GM21717 (cell line): ENCODE measurements around the gene AQP9.

Experiments
- ATAC-seq: cut with Tn5 transposase; IDR thresholded peaks from one replicate; pipeline ENCODE4 v1.9.1; 2021; ENCODE audit warnings: mild to moderate bottlenecking, moderate library complexity; ENCODE audit not compliant: unreplicated experiment

The AQP9 gene

GRCh38 chr15:58139276-58139988 is 1.3 kb downstream of the AQP9 start:
- no peak for ATAC-seq

GRCh38 chr15:58139989-58140522 is 1.9 kb downstream of the AQP9 start:
- ATAC-seq = no peak

- no peak for ATAC-seq
Observed at GRCh38 chr15:58141894-58142293, 3.7 kb downstream of the AQP9 start.

- ATAC-seq = no peak
Observed at GRCh38 chr15:58142827-58143461, 4.8 kb downstream of the AQP9 start.

GRCh38 chr15:58145606-58146005 is 7.4 kb downstream of the AQP9 start:
- no peak for ATAC-seq

GRCh38 chr15:58146211-58146610 is 8.0 kb downstream of the AQP9 start:
- ATAC-seq = no peak

- ATAC-seq = no peak
Observed at GRCh38 chr15:58146749-58147148, 8.6 kb downstream of the AQP9 start.

GRCh38 chr15:58147171-58147611 is 9.0 kb downstream of the AQP9 start:
- ATAC-seq = no peak

GRCh38 chr15:58148120-58148519 is 9.9 kb downstream of the AQP9 start:
- no peak for ATAC-seq

- ATAC-seq = no peak
Observed at GRCh38 chr15:58148633-58149445, 10.7 kb downstream of the AQP9 start.

GRCh38 chr15:58154769-58155168 is 16.6 kb downstream of the AQP9 start:
- no peak for ATAC-seq

- no peak for ATAC-seq
Observed at GRCh38 chr15:58159827-58160386, 21.7 kb downstream of the AQP9 start.

GRCh38 chr15:58161436-58161930 is 23.3 kb downstream of the AQP9 start:
- no peak for ATAC-seq

GRCh38 chr15:58163985-58164384 is 25.8 kb downstream of the AQP9 start:
- no peak for ATAC-seq

GRCh38 chr15:58164926-58165325 is 26.7 kb downstream of the AQP9 start:
- no peak for ATAC-seq

- no peak for ATAC-seq
Observed at GRCh38 chr15:58165661-58166060, 27.5 kb downstream of the AQP9 start.

GRCh38 chr15:58167095-58167691 is 29.0 kb downstream of the AQP9 start:
- ATAC-seq = no peak

GRCh38 chr15:58169934-58170333 is 31.8 kb downstream of the AQP9 start:
- no peak for ATAC-seq

- no peak for ATAC-seq
Observed at GRCh38 chr15:58171476-58172061, 33.4 kb downstream of the AQP9 start.

- no peak for ATAC-seq
Observed at GRCh38 chr15:58174709-58175108, 36.5 kb downstream of the AQP9 start.
